CD4-positive, alpha-beta T cell treated with Interleukin-15 for 4 hours (primary cell): ENCODE measurements around the gene KATNBL1.

Source experiments
- DNase-seq: peaks from one replicate; pipeline ENCODE4 v3.0.0-alpha.2; 2020; ENCODE audit warnings: low spot score

Gene KATNBL1

DNA sequence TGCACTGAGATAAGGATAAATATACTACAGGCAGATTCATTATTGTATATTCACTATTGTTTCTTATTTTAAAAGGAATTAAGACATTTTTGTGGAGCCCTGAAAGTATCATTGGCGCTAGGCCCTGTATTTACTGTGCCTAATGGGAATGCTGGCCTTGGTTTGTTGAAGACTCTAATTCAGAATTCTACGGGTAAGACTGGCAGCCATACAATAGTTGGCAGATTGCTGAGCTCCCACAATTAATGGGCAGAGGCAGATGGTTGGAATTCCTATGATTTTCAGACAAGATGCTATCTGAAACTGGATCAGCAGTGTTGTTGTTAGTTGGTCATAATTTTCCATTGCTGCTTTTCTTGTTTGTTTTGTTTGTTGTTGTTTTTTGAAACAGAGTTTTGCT is 93.3 kb downstream of the KATNBL1 start:
- no peak for DNase-seq

GRCh38 chr15:34114739-34115138 is 95.2 kb downstream of the KATNBL1 start:
- DNase-seq, result no peak

DNA sequence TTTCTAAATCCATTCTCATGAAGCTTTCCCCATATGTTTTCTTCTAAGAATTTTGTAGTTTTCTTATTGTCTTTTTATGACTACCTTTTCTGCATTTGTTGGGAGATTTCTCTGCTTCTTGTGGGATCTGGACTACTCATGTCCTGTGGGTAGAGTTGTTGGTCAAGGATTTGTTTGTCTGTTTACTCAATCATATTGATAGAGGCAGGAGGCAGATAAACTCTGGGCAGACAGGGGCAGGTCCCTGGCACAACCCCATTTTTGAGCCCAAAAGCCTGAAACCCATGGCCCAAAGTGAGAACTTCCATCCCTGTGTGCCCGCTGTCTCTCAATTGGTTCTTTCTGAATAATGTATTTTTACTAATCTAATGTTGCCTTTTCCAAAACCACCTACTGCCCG is 95.7 kb downstream of the KATNBL1 start:
- DNase-seq, result no peak

GRCh38 chr15:34111488-34111887 is 98.4 kb downstream of the KATNBL1 start:
- DNase-seq, result no peak

DNA sequence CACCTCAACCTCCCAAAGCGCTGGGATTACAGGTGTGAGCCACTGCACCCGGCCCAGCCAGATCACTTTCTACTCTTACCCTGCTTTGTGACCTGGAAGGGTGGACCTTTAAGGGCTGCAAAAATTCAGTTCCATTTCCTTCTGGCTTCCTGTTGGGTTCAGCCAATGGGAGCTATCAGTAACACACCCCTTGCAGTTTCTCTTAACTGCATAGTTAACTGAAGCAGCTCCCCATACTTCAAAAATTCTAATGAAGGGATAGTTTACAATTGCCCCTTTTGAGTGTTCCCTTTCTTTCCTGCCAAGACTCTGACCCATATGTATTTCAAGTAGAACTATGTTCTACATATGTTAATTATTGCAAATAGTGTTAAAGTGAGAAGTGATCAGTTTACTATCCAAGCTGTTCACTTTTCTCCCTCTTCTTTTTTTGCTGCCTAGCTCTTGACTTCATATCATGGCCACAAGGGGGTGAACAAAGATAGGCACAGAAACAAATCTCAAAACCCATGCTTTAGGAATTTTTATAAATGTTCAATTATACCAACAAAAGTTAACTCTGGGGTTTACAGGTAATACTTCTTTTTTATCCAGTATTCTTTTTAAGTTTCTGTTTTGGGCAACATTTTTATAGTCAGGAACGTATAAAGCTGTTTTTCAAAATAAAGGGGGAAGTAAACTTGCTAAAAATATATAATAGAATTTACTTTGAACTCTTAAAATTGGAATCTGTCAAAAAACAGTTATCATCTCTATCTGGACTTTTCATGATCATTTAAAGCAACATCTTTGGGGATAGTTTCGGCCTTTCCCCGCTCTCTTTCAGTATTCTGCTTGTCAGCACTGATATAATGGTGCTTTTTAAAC is 99.9 kb downstream of the KATNBL1 start:
- DNase-seq, result no peak

- DNase-seq, result no peak
Observed at GRCh38 chr15:34107315-34107714, 102.6 kb downstream of the KATNBL1 start.

DNA sequence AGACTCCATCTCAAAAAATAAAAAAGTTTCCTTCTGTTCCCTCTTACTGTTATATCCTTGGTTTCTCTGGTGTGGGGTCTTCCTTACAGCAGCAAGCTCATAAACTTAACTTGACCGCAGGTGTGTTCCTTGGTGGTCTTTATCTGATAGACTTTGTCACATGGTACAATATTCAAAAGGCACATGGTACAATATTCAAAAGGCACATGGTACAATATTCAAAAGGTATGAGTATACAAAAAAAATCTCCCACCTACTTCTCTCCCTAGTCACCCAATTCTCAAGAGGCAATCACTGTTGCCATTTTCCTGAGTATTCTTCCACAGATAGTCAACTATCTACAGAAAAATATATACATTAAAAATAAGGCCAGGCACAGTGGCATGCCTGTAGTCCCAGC is 103.5 kb downstream of the KATNBL1 start:
- no peak for DNase-seq

DNA sequence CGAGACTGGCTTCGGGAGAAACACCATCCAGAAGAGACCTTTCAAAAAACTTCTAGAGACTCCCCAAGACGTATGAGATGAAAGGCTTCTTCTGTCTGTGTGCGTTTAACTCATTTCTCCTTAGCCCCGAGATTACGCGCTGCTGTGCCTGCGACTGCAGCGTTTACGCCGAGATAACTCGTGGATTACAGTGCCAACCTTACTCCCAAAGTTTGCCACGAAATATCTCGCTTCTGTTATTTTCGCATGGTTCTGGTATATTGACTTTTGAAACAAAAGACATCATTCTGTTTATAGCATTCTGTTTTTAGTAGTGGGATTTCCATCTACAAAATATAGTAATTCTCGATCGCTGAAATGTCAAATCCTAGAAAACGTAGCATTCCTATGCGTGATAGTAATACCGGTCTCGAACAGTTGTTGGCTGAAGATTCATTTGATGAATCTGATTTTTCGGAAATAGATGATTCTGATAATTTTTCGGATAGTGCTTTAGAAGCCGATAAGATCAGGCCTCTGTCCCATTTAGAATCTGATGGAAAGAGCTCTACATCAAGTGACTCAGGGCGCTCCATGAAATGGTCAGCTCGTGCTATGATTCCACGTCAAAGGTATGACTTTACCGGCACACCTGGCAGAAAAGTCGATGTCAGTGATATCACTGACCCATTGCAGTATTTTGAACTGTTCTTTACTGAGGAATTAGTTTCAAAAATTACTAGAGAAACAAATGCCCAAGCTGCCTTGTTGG is 107.5 kb downstream of the KATNBL1 start:
- no peak for DNase-seq

GRCh38 chr15:34101366-34102174 is 108.3 kb downstream of the KATNBL1 start, which contains the start of the genes EMC7 and PGBD4:
Gene EMC7 (minus strand): TSS chr15:34101862. CDS start chr15:34101839, 23 bp downstream.
Gene PGBD4 (plus strand): TSS chr15:34102083. CDS start chr15:34102532, 449 bp downstream.
- peak; percentile 99 for DNase-seq

- DNase-seq, result no peak
Observed at GRCh38 chr15:34099914-34100313, 110.0 kb downstream of the KATNBL1 start.
